Endothelial cell of umbilical vein (primary cell): ENCODE results near the gene GLDC. TPM values are rescaled to one million over a fixed set of nuclear protein-coding genes. Genes with fewer than 3 reads are reported as not detected.

Experiments
- BruUV-seq: library from RNA; stranded (reverse); fragments of 400-500 nt; replicated peaks from 2 replicates; lab custom pipeline; 2021; lab: Mats Ljungman, UMichigan
- CTCF ChIA-PET: fragments of 300-600, 350-600 bp; sonication (Branson Sonifier 250); formaldehyde crosslinking; loops from one replicate; lab custom pipeline; 2021; ENCODE audit warnings: antibody characterized with exemption, inconsistent platforms; lab: Charles Lee
- POLR2A ChIA-PET: fragments of 300-600, 350-600 bp; sonication (Branson Sonifier 250); formaldehyde crosslinking; loops from one replicate; lab custom pipeline; 2021; ENCODE audit warnings: antibody characterized with exemption, inconsistent platforms; lab: Charles Lee
- DNase-seq: peaks from one replicate; pipeline ENCODE4 v3.0.0-alpha.2; 2011; ENCODE audit warnings: low read depth, low spot score
- FAIRE-seq: peaks from 2 replicates; lab custom pipeline; 2011; peaks lifted over from hg19 to GRCh38; lab: Jason Lieb, UNC
- H2AFZ ChIP-seq: 2 replicates; pipeline ENCODE4 v1.6.0; 2012; ENCODE audit warnings: low read depth, low read length, control low read depth, inconsistent platforms
- H3K27ac ChIP-seq: 2 replicates; pipeline ENCODE4 v1.5.1; 2011; ENCODE audit warnings: low read depth, mild to moderate bottlenecking, control low read depth, low read length, moderate library complexity; ENCODE audit not compliant: insufficient read depth
- H3K27me3 ChIP-seq, 2 experiments: 2 replicates each; pipeline versions ENCODE4 v1.6.0 to v1.6.1; 2011; ENCODE audit warnings: low read length in 2 of 2, mixed read lengths in 1 of 2; ENCODE audit not compliant: control insufficient read depth in 2 of 2, insufficient read depth in 2 of 2
- H3K36me3 ChIP-seq, 2 experiments: 2 replicates in 1 of 2; 3 replicates in 1 of 2; pipeline ENCODE4 v1.5.1; 2011; ENCODE audit warnings: low read length in 2 of 2, mild to moderate bottlenecking in 1 of 2, moderate library complexity in 1 of 2; ENCODE audit not compliant: control insufficient read depth in 2 of 2, insufficient read depth in 2 of 2; ENCODE audit errors: extremely low read depth in 1 of 2
- H3K4me1 ChIP-seq: 3 replicates; pipeline ENCODE4 v1.5.1; 2011; ENCODE audit warnings: mild to moderate bottlenecking, low read length; ENCODE audit not compliant: control insufficient read depth, insufficient read depth; ENCODE audit errors: extremely low read depth
- H3K4me2 ChIP-seq: 2 replicates; pipeline ENCODE4 v1.6.1; 2011; ENCODE audit warnings: low read length, control low read depth, mixed read lengths; ENCODE audit not compliant: insufficient read depth
- H3K4me3 ChIP-seq, 3 experiments: fragments of 200-600 bp in 1 of 3; sonication (generic), shearing (Covaris generic) in 1 of 3; replicated peaks in 1 of 3; 2 replicates each; pipeline ENCODE4 v1.5.1; 2011 to 2016; ENCODE audit warnings: control low read depth in 3 of 3, low read length in 3 of 3, mild to moderate bottlenecking in 2 of 3, inconsistent platforms in 1 of 3, low read depth in 1 of 3, moderate library complexity in 1 of 3; ENCODE audit not compliant: insufficient read depth in 1 of 3
- H3K79me2 ChIP-seq: 2 replicates; pipeline ENCODE4 v1.6.0; 2012; ENCODE audit warnings: low read length, inconsistent platforms; ENCODE audit not compliant: control insufficient read depth, insufficient read depth
- H3K9ac ChIP-seq: replicated peaks from 2 replicates; pipeline ENCODE3; 2011; ENCODE audit warnings: low read length, control low read depth; ENCODE audit not compliant: insufficient read depth; ENCODE audit errors: extremely low read depth
- H3K9me1 ChIP-seq: replicated peaks from 3 replicates; pipeline ENCODE4 v1.6.0; 2011; ENCODE audit warnings: mild to moderate bottlenecking, low read length; ENCODE audit not compliant: control insufficient read depth, insufficient read depth; ENCODE audit errors: extremely low read depth
- H3K9me3 ChIP-seq: replicated peaks from 2 replicates; pipeline ENCODE4 v1.5.1; 2012; ENCODE audit warnings: low read length, inconsistent platforms; ENCODE audit not compliant: control insufficient read depth, insufficient read depth
- H4K20me1 ChIP-seq: replicated peaks from 2 replicates; pipeline ENCODE3; 2011; ENCODE audit warnings: mild to moderate bottlenecking, low read length; ENCODE audit not compliant: control insufficient read depth, insufficient read depth; ENCODE audit errors: extremely low read depth
- EZH2 ChIP-seq: IDR thresholded peaks from 2 replicates; pipeline ENCODE4 v1.6.1; 2012; ENCODE audit warnings: borderline replicate concordance, low read depth, mild to moderate bottlenecking, moderate library complexity, low read length, inconsistent platforms; ENCODE audit not compliant: severe bottlenecking
- FOS ChIP-seq: IDR thresholded peaks from 2 replicates; pipeline ENCODE4 v1.6.1; 2011; ENCODE audit warnings: mild to moderate bottlenecking, low read length, moderate library complexity, borderline replicate concordance; ENCODE audit not compliant: insufficient read depth
- GATA2 ChIP-seq: IDR thresholded peaks from 2 replicates; pipeline ENCODE4 v1.7.0; 2011; ENCODE audit warnings: low read depth, mild to moderate bottlenecking, moderate library complexity, mixed read lengths, low read length; ENCODE audit not compliant: insufficient read length, insufficient read depth
- JUN ChIP-seq: IDR thresholded peaks from 2 replicates; pipeline ENCODE4 v1.6.1; 2011; ENCODE audit warnings: borderline replicate concordance, low read depth; ENCODE audit not compliant: insufficient read length, insufficient read depth
- MYC ChIP-seq: IDR thresholded peaks from one replicate; pipeline ENCODE4 v1.6.1; 2011; ENCODE audit warnings: mild to moderate bottlenecking, low read depth, low read length
- POLR2A ChIP-seq: IDR thresholded peaks from 2 replicates; pipeline ENCODE4 v1.6.1; 2012; ENCODE audit warnings: low read depth, mild to moderate bottlenecking, control low read depth, low read length
- POLR2AphosphoS5 ChIP-seq: IDR thresholded peaks from 2 replicates; pipeline ENCODE4 v1.6.1; 2012; ENCODE audit warnings: low read depth, mild to moderate bottlenecking, control low read depth, low read length, moderate library complexity; ENCODE audit not compliant: insufficient read depth
- dilution Hi-C: fragments of 300-500 bp; cut with MboI; formaldehyde crosslinking; loops from one replicate; pipeline ENCODE4 v1.15.0; 2019; ENCODE audit warnings: low sequenced_read_pairs; ENCODE audit not compliant: extremely low pct_ligation_motif_present
- intact Hi-C: fragments of 100-400 bp; cut with micrococcal nuclease; formaldehyde crosslinking; loops from one replicate; pipeline ENCODE4 v1.10.0; 2022
- polyA plus RNA-seq, 4 experiments: library from polyadenylated mRNA; depleted of rRNA in 3 of 4; stranded (reverse) in 3 of 4; unstranded in 1 of 4; fragments of >200 nt; gene quantifications; 2 replicates each; pipeline versions ENCODE4 v1.2.1 to v1.2.3, GENCODE V29; 2011 to 2012; ENCODE audit warnings: missing spikeins in 1 of 4
- total RNA-seq: library from RNA; stranded (reverse); gene quantifications from 2 replicates; pipeline ENCODE4 v1.2.3, GENCODE V29; 2021
- TF ChIP-seq, protein P1 (sequence below), 2 donors: IDR thresholded peaks; 1 replicate in 1 of 2; 2 replicates in 1 of 2; pipeline ENCODE4 v1.5.1; 2011; ENCODE audit warnings: low read length in 2 of 2, mild to moderate bottlenecking in 2 of 2, moderate library complexity in 2 of 2, control low read depth in 1 of 2, inconsistent platforms in 1 of 2, low read depth in 1 of 2; ENCODE audit not compliant: insufficient read depth in 1 of 2; ENCODE audit errors: extremely low read depth in 1 of 2
- TF ChIP-seq, protein P2 (sequence below): IDR thresholded peaks from 2 replicates; pipeline ENCODE4 v1.6.1; 2011; ENCODE audit not compliant: insufficient read depth, insufficient read length

Gene GLDC
- total and polyA plus RNA-seq, 2 donors (not counting 3 experiments of a cell fraction or from before 2014, with no cell fraction given): 1.8 to 2.6 TPM

DNA sequence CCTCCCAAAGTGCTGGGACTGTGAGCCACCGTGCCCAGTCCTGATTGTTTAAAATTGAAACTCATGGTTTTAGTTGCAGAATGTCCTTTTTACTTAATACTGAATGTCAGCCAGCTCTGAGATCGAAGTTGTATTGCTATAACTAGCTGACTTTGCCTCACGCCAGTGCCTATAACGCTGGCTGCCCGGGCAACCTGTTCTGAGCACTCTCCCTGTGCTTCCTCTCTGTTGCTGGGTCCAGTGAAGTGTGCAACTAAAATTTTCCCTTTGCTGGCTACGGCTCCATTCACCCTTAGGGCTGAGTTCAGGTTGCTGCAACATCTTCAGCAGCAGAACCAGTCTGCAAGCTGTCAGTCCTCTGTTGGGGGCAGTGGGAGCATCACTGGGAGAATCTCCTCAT is 65.9 kb downstream of the GLDC start:
- no peak overlapping the region for H3K27ac ChIP-seq
- no peaks in the 10 kb centered on the region for H3K79me2 ChIP-seq
- BruUV-seq: no TSS peak
- peaks cover 0 to 10% of the 10 kb centered on the region in 2 experiments for H3K27me3 ChIP-seq
- no peak overlapping the region for H2AFZ ChIP-seq
- CTCF ChIA-PET: no interaction called here
- FAIRE-seq (no peak), DNase-seq (no peak)
- TF ChIP-seq EZH2: no peak
- TF ChIP-seq GATA2: no peak
- TF ChIP-seq POLR2A: no peak
- no peak for TF ChIP-seq FOS
- no peak for TF ChIP-seq MYC
- TF ChIP-seq, protein P1, sequence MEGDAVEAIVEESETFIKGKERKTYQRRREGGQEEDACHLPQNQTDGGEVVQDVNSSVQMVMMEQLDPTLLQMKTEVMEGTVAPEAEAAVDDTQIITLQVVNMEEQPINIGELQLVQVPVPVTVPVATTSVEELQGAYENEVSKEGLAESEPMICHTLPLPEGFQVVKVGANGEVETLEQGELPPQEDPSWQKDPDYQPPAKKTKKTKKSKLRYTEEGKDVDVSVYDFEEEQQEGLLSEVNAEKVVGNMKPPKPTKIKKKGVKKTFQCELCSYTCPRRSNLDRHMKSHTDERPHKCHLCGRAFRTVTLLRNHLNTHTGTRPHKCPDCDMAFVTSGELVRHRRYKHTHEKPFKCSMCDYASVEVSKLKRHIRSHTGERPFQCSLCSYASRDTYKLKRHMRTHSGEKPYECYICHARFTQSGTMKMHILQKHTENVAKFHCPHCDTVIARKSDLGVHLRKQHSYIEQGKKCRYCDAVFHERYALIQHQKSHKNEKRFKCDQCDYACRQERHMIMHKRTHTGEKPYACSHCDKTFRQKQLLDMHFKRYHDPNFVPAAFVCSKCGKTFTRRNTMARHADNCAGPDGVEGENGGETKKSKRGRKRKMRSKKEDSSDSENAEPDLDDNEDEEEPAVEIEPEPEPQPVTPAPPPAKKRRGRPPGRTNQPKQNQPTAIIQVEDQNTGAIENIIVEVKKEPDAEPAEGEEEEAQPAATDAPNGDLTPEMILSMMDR (IDR thresholded peaks at IDR 0.05; ENCODE audit: extremely low read depth in 1 of 2, insufficient read depth in 1 of 2, low read depth in 1 of 2, low read length in 2 of 2): no peak
- TF ChIP-seq, protein P2, sequence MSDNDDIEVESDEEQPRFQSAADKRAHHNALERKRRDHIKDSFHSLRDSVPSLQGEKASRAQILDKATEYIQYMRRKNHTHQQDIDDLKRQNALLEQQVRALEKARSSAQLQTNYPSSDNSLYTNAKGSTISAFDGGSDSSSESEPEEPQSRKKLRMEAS: no peak
- TF ChIP-seq JUN: no peak
- no peak for TF ChIP-seq POLR2AphosphoS5
- H3K4me1 ChIP-seq: no peaks in the 10 kb centered on the region
- dilution Hi-C loops: no loop called here
- no peaks in the 10 kb centered on the region for H3K9me3 ChIP-seq
- no peaks in the 10 kb centered on the region for H3K9me1 ChIP-seq
- no peak overlapping the region for H3K4me3 ChIP-seq
- H4K20me1 ChIP-seq: no peaks in the 10 kb centered on the region
- intact Hi-C loops: no loop called here
- no peak overlapping the region for H3K9ac ChIP-seq
- H3K4me2 ChIP-seq: no peak overlapping the region
- no peaks in the 10 kb centered on the region for H3K36me3 ChIP-seq
- POLR2A ChIA-PET: no interaction called here
